ENCODE results near the gene AFF1.

Gene AFF1

DNA sequence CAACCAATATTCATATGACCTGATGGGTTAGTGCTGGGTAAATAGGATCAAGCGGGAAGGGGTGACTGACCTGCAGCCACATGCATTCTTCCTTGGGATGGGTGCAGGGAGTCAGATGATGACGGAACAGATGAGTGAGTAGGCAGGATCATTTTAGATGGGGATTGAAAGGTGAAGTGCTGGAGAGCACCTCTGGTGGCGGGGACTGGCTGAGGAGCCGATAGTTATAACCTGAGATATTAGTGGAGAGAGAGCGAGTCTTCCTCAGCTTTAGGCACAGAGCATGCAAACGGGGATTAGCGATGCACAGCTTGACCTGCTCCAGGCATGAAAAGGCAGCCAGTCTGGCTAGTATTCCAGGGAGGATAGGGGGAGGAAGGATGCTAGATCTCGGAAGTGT is 99.1 kb downstream of the AFF1 start:
- peaks cover 86% of the 10 kb centered on the region for H4K20me1 ChIP-seq (ENCODE audit: insufficient read depth, low read length)
- no peak overlapping the region for H2AFZ ChIP-seq (ENCODE audit: low read length)
- H3K9ac ChIP-seq (ENCODE audit: low read length), result no peak overlapping the region
- H3K4me3 ChIP-seq (ENCODE audit: low read length), result no peak overlapping the region
- H3K36me3 ChIP-seq (replicated peaks; ENCODE audit: insufficient read depth, low read length), result no peaks in the 10 kb centered on the region
- TF ChIP-seq EZH2 (optimal IDR thresholded peaks at IDR 0.05; ENCODE audit: low read depth, low read length), result no peak
- TF ChIP-seq, protein P1, sequence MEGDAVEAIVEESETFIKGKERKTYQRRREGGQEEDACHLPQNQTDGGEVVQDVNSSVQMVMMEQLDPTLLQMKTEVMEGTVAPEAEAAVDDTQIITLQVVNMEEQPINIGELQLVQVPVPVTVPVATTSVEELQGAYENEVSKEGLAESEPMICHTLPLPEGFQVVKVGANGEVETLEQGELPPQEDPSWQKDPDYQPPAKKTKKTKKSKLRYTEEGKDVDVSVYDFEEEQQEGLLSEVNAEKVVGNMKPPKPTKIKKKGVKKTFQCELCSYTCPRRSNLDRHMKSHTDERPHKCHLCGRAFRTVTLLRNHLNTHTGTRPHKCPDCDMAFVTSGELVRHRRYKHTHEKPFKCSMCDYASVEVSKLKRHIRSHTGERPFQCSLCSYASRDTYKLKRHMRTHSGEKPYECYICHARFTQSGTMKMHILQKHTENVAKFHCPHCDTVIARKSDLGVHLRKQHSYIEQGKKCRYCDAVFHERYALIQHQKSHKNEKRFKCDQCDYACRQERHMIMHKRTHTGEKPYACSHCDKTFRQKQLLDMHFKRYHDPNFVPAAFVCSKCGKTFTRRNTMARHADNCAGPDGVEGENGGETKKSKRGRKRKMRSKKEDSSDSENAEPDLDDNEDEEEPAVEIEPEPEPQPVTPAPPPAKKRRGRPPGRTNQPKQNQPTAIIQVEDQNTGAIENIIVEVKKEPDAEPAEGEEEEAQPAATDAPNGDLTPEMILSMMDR (IDR thresholded peaks at IDR 0.05; ENCODE audit: low read length), result no peak
- no peak for TF ChIP-seq EZH2phosphoT487 (IDR thresholded peaks at IDR 0.05; ENCODE audit: low read length)
- peaks cover 13% of the 10 kb centered on the region for H3K4me1 ChIP-seq (ENCODE audit: low read length)
- H3K9me3 ChIP-seq (replicated peaks; ENCODE audit: insufficient read depth, low read length), result no peaks in the 10 kb centered on the region
- no peaks in the 10 kb centered on the region for H3K27me3 ChIP-seq (replicated peaks; ENCODE audit: insufficient read depth, low read length)
- no peak overlapping the region for H3K4me2 ChIP-seq (ENCODE audit: low read depth, low read length)
- peaks cover 100% of the 10 kb centered on the region for H3K79me2 ChIP-seq (ENCODE audit: low read length)
- DNase-seq, result no peak
- H3K9me2 ChIP-seq (replicated peaks; ENCODE audit: insufficient read depth, low read length), result no peaks in the 10 kb centered on the region
- no peak overlapping the region for H3K27ac ChIP-seq (ENCODE audit: low read length)
- no peaks in the 10 kb centered on the region for H3F3A ChIP-seq (ENCODE audit: insufficient read depth, low read length)

DNA sequence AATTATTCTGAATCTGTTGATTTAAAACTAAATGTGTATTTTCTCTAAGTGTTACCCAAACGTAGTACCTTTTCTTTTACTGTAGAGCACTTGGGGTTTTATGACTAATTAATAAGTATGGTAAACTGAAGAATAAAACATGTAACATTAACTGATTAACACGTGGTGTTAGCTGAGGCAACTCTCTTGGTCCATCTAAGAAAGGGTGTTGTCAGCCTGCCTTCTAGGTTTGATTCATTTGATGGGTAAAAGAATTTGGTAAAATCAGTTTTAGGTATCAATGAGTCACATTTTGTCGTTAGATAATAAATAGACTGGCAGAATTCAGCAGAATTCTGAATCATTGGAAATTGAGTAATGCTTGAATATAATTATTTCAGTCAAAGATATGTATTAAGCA is 99.7 kb downstream of the AFF1 start:
- H3K4me1 ChIP-seq (ENCODE audit: low read length), result peaks cover 13% of the 10 kb centered on the region
- no peaks in the 10 kb centered on the region for H3K27me3 ChIP-seq (replicated peaks; ENCODE audit: insufficient read depth, low read length)
- no peak for TF ChIP-seq EZH2 (optimal IDR thresholded peaks at IDR 0.05; ENCODE audit: low read depth, low read length)
- TF ChIP-seq, protein P1 (IDR thresholded peaks at IDR 0.05; ENCODE audit: low read length), result no peak
- no peak for TF ChIP-seq EZH2phosphoT487 (IDR thresholded peaks at IDR 0.05; ENCODE audit: low read length)
- no peak overlapping the region for H3K27ac ChIP-seq (ENCODE audit: low read length)
- H3F3A ChIP-seq (ENCODE audit: insufficient read depth, low read length), result no peaks in the 10 kb centered on the region
- H3K4me2 ChIP-seq (ENCODE audit: low read depth, low read length), result no peak overlapping the region
- H3K9me2 ChIP-seq (replicated peaks; ENCODE audit: insufficient read depth, low read length), result no peaks in the 10 kb centered on the region
- H2AFZ ChIP-seq (ENCODE audit: low read length), result no peak overlapping the region
- H3K79me2 ChIP-seq (ENCODE audit: low read length), result peaks cover 100% of the 10 kb centered on the region
- no peak overlapping the region for H3K4me3 ChIP-seq (ENCODE audit: low read length)
- no peak overlapping the region for H3K9ac ChIP-seq (ENCODE audit: low read length)
- no peaks in the 10 kb centered on the region for H3K36me3 ChIP-seq (replicated peaks; ENCODE audit: insufficient read depth, low read length)
- no peak for DNase-seq
- peaks cover 86% of the 10 kb centered on the region for H4K20me1 ChIP-seq (ENCODE audit: insufficient read depth, low read length)
- no peaks in the 10 kb centered on the region for H3K9me3 ChIP-seq (replicated peaks; ENCODE audit: insufficient read depth, low read length)

GRCh38 chr4:87035881-87036509 is 101.2 kb downstream of the AFF1 start:
- Histone ChIP-seq H2AFZ (ENCODE audit: low read length) (no peak overlapping the region), H3K4me1 (ENCODE audit: low read length) (peaks cover 13% of the 10 kb centered on the region), H3K27me3 (replicated peaks; ENCODE audit: insufficient read depth, low read length) (no peaks in the 10 kb centered on the region), H4K20me1 (ENCODE audit: insufficient read depth, low read length) (peaks cover 75% of the 10 kb centered on the region), H3K9me3 (replicated peaks; ENCODE audit: insufficient read depth, low read length) (no peaks in the 10 kb centered on the region), H3F3A (ENCODE audit: insufficient read depth, low read length) (no peaks in the 10 kb centered on the region), H3K4me2 (ENCODE audit: low read depth, low read length) (no peak overlapping the region), H3K27ac (ENCODE audit: low read length) (no peak overlapping the region), H3K79me2 (ENCODE audit: low read length) (peaks cover 100% of the 10 kb centered on the region), H3K9me2 (replicated peaks; ENCODE audit: insufficient read depth, low read length) (no peaks in the 10 kb centered on the region), H3K4me3 (ENCODE audit: low read length) (no peak overlapping the region), H3K9ac (ENCODE audit: low read length) (no peak overlapping the region), H3K36me3 (replicated peaks; ENCODE audit: insufficient read depth, low read length) (no peaks in the 10 kb centered on the region)
- TF ChIP-seq, protein P1 (IDR thresholded peaks at IDR 0.05; ENCODE audit: low read length), result no peak
- TF ChIP-seq EZH2phosphoT487 (IDR thresholded peaks at IDR 0.05; ENCODE audit: low read length) (no peak), EZH2 (optimal IDR thresholded peaks at IDR 0.05; ENCODE audit: low read depth, low read length) (no peak)
- DNase-seq, result no peak
